Endothelial cell of umbilical vein (primary cell): ENCODE results near the gene PHKG2. TPM values are rescaled to one million over a fixed set of nuclear protein-coding genes. Genes with fewer than 3 reads are reported as not detected.
A peak's percentile ranks its signal among the peaks of the same experiment; 100 is the strongest.

Source experiments
- BruUV-seq: library from RNA; stranded (reverse); fragments of 400-500 nt; replicated peaks from 2 replicates; lab custom pipeline; 2021; lab: Mats Ljungman, UMichigan
- CTCF ChIA-PET: fragments of 300-600, 350-600 bp; sonication (Branson Sonifier 250); formaldehyde crosslinking; loops from one replicate; lab custom pipeline; 2021; ENCODE audit warnings: antibody characterized with exemption, inconsistent platforms; lab: Charles Lee
- POLR2A ChIA-PET: fragments of 300-600, 350-600 bp; sonication (Branson Sonifier 250); formaldehyde crosslinking; loops from one replicate; lab custom pipeline; 2021; ENCODE audit warnings: antibody characterized with exemption, inconsistent platforms; lab: Charles Lee
- DNase-seq: peaks from one replicate; pipeline ENCODE4 v3.0.0-alpha.2; 2011; ENCODE audit warnings: low read depth, low spot score
- FAIRE-seq: peaks from 2 replicates; lab custom pipeline; 2011; peaks lifted over from hg19 to GRCh38; lab: Jason Lieb, UNC
- H2AFZ ChIP-seq: 2 replicates; pipeline ENCODE4 v1.6.0; 2012; ENCODE audit warnings: low read depth, low read length, control low read depth, inconsistent platforms
- H3K27ac ChIP-seq: 2 replicates; pipeline ENCODE4 v1.5.1; 2011; ENCODE audit warnings: low read depth, mild to moderate bottlenecking, control low read depth, low read length, moderate library complexity; ENCODE audit not compliant: insufficient read depth
- H3K27me3 ChIP-seq, 2 experiments: 2 replicates each; pipeline versions ENCODE4 v1.6.0 to v1.6.1; 2011; ENCODE audit warnings: low read length in 2 of 2, mixed read lengths in 1 of 2; ENCODE audit not compliant: control insufficient read depth in 2 of 2, insufficient read depth in 2 of 2
- H3K36me3 ChIP-seq, 2 experiments: 2 replicates in 1 of 2; 3 replicates in 1 of 2; pipeline ENCODE4 v1.5.1; 2011; ENCODE audit warnings: low read length in 2 of 2, mild to moderate bottlenecking in 1 of 2, moderate library complexity in 1 of 2; ENCODE audit not compliant: control insufficient read depth in 2 of 2, insufficient read depth in 2 of 2; ENCODE audit errors: extremely low read depth in 1 of 2
- H3K4me1 ChIP-seq: 3 replicates; pipeline ENCODE4 v1.5.1; 2011; ENCODE audit warnings: mild to moderate bottlenecking, low read length; ENCODE audit not compliant: control insufficient read depth, insufficient read depth; ENCODE audit errors: extremely low read depth
- H3K4me2 ChIP-seq: 2 replicates; pipeline ENCODE4 v1.6.1; 2011; ENCODE audit warnings: low read length, control low read depth, mixed read lengths; ENCODE audit not compliant: insufficient read depth
- H3K4me3 ChIP-seq, 3 experiments: fragments of 200-600 bp in 1 of 3; sonication (generic), shearing (Covaris generic) in 1 of 3; replicated peaks in 1 of 3; 2 replicates each; pipeline ENCODE4 v1.5.1; 2011 to 2016; ENCODE audit warnings: control low read depth in 3 of 3, low read length in 3 of 3, mild to moderate bottlenecking in 2 of 3, inconsistent platforms in 1 of 3, low read depth in 1 of 3, moderate library complexity in 1 of 3; ENCODE audit not compliant: insufficient read depth in 1 of 3
- H3K79me2 ChIP-seq: 2 replicates; pipeline ENCODE4 v1.6.0; 2012; ENCODE audit warnings: low read length, inconsistent platforms; ENCODE audit not compliant: control insufficient read depth, insufficient read depth
- H3K9ac ChIP-seq: replicated peaks from 2 replicates; pipeline ENCODE3; 2011; ENCODE audit warnings: low read length, control low read depth; ENCODE audit not compliant: insufficient read depth; ENCODE audit errors: extremely low read depth
- H3K9me1 ChIP-seq: replicated peaks from 3 replicates; pipeline ENCODE4 v1.6.0; 2011; ENCODE audit warnings: mild to moderate bottlenecking, low read length; ENCODE audit not compliant: control insufficient read depth, insufficient read depth; ENCODE audit errors: extremely low read depth
- H3K9me3 ChIP-seq: replicated peaks from 2 replicates; pipeline ENCODE4 v1.5.1; 2012; ENCODE audit warnings: low read length, inconsistent platforms; ENCODE audit not compliant: control insufficient read depth, insufficient read depth
- H4K20me1 ChIP-seq: replicated peaks from 2 replicates; pipeline ENCODE3; 2011; ENCODE audit warnings: mild to moderate bottlenecking, low read length; ENCODE audit not compliant: control insufficient read depth, insufficient read depth; ENCODE audit errors: extremely low read depth
- CTCF ChIP-seq, 2 donors: IDR thresholded peaks; 1 replicate in 1 of 2; 2 replicates in 1 of 2; pipeline ENCODE4 v1.5.1; 2011; ENCODE audit warnings: low read length in 2 of 2, mild to moderate bottlenecking in 2 of 2, moderate library complexity in 2 of 2, control low read depth in 1 of 2, inconsistent platforms in 1 of 2, low read depth in 1 of 2; ENCODE audit not compliant: insufficient read depth in 1 of 2; ENCODE audit errors: extremely low read depth in 1 of 2
- EZH2 ChIP-seq: IDR thresholded peaks from 2 replicates; pipeline ENCODE4 v1.6.1; 2012; ENCODE audit warnings: borderline replicate concordance, low read depth, mild to moderate bottlenecking, moderate library complexity, low read length, inconsistent platforms; ENCODE audit not compliant: severe bottlenecking
- FOS ChIP-seq: IDR thresholded peaks from 2 replicates; pipeline ENCODE4 v1.6.1; 2011; ENCODE audit warnings: mild to moderate bottlenecking, low read length, moderate library complexity, borderline replicate concordance; ENCODE audit not compliant: insufficient read depth
- GATA2 ChIP-seq: IDR thresholded peaks from 2 replicates; pipeline ENCODE4 v1.7.0; 2011; ENCODE audit warnings: low read depth, mild to moderate bottlenecking, moderate library complexity, mixed read lengths, low read length; ENCODE audit not compliant: insufficient read length, insufficient read depth
- JUN ChIP-seq: IDR thresholded peaks from 2 replicates; pipeline ENCODE4 v1.6.1; 2011; ENCODE audit warnings: borderline replicate concordance, low read depth; ENCODE audit not compliant: insufficient read length, insufficient read depth
- MAX ChIP-seq: IDR thresholded peaks from 2 replicates; pipeline ENCODE4 v1.6.1; 2011; ENCODE audit not compliant: insufficient read depth, insufficient read length
- MYC ChIP-seq: IDR thresholded peaks from one replicate; pipeline ENCODE4 v1.6.1; 2011; ENCODE audit warnings: mild to moderate bottlenecking, low read depth, low read length
- POLR2A ChIP-seq: IDR thresholded peaks from 2 replicates; pipeline ENCODE4 v1.6.1; 2012; ENCODE audit warnings: low read depth, mild to moderate bottlenecking, control low read depth, low read length
- POLR2AphosphoS5 ChIP-seq: IDR thresholded peaks from 2 replicates; pipeline ENCODE4 v1.6.1; 2012; ENCODE audit warnings: low read depth, mild to moderate bottlenecking, control low read depth, low read length, moderate library complexity; ENCODE audit not compliant: insufficient read depth
- dilution Hi-C: fragments of 300-500 bp; cut with MboI; formaldehyde crosslinking; loops from one replicate; pipeline ENCODE4 v1.15.0; 2019; ENCODE audit warnings: low sequenced_read_pairs; ENCODE audit not compliant: extremely low pct_ligation_motif_present
- intact Hi-C: fragments of 100-400 bp; cut with micrococcal nuclease; formaldehyde crosslinking; loops from one replicate; pipeline ENCODE4 v1.10.0; 2022
- polyA plus RNA-seq, 4 experiments: library from polyadenylated mRNA; depleted of rRNA in 3 of 4; stranded (reverse) in 3 of 4; unstranded in 1 of 4; fragments of >200 nt; gene quantifications; 2 replicates each; pipeline versions ENCODE4 v1.2.1 to v1.2.3, GENCODE V29; 2011 to 2012; ENCODE audit warnings: missing spikeins in 1 of 4
- total RNA-seq: library from RNA; stranded (reverse); gene quantifications from 2 replicates; pipeline ENCODE4 v1.2.3, GENCODE V29; 2021

Gene PHKG2
- total and polyA plus RNA-seq, 2 donors (not counting 3 experiments of a cell fraction or from before 2014, with no cell fraction given) = 33.0 to 48.8 TPM

- H2AFZ ChIP-seq = no peak overlapping the region
- H3K9me3 ChIP-seq = no peaks in the 10 kb centered on the region
- peaks cover 0 to 20% of the 10 kb centered on the region in 2 experiments for H3K36me3 ChIP-seq
- POLR2A ChIA-PET = no interaction called here
- FAIRE-seq (no peak), DNase-seq (no peak)
- H3K4me2 ChIP-seq = no peak overlapping the region
- H3K27me3 ChIP-seq = no peaks in the 10 kb centered on the region
- H3K4me1 ChIP-seq = peaks cover 8% of the 10 kb centered on the region
- no peaks in the 10 kb centered on the region for H3K79me2 ChIP-seq
- no peak overlapping the region for H3K4me3 ChIP-seq
- no peak overlapping the region for H3K27ac ChIP-seq
- H3K9me1 ChIP-seq = no peaks in the 10 kb centered on the region
- TF ChIP-seq POLR2A = peak; percentile 28
- TF ChIP-seq EZH2 = no peak
- BruUV-seq = no TSS peak
- dilution Hi-C loops = no loop called here
- H3K9ac ChIP-seq = no peak overlapping the region
- intact Hi-C loops = no loop called here
- CTCF ChIA-PET = interaction anchor here (2.2 kb wide), 1 partner anchor 37 kb away, joined by 9 read pairs; no protein-coding TSS in a partner anchor
- H4K20me1 ChIP-seq = no peaks in the 10 kb centered on the region
Observed at GRCh38 chr16:30777591-30778297, 29.5 kb downstream of the PHKG2 start.

- Histone ChIP-seq H3K27ac (no peak overlapping the region), H3K27me3 (no peaks in the 10 kb centered on the region), H3K36me3 (peaks cover 0 to 23% of the 10 kb centered on the region in 2 experiments), H3K4me3 (no peak overlapping the region), H3K9me1 (no peaks in the 10 kb centered on the region), H3K4me2 (no peak overlapping the region), H3K79me2 (no peaks in the 10 kb centered on the region), H3K4me1 (peaks cover 8% of the 10 kb centered on the region), H3K9ac (no peak overlapping the region), H2AFZ (no peak overlapping the region), H4K20me1 (no peaks in the 10 kb centered on the region), H3K9me3 (no peaks in the 10 kb centered on the region)
- ChIA-PET POLR2A (no interaction called here), CTCF (interaction anchor here (2.2 kb wide), 1 partner anchor 36 kb away, joined by 9 read pairs; no protein-coding TSS in a partner anchor)
- BruUV-seq = no TSS peak
- no peak for TF ChIP-seq POLR2A
- TF ChIP-seq MAX = no peak
- no peak for TF ChIP-seq GATA2
- no peak for TF ChIP-seq MYC
- TF ChIP-seq EZH2 = no peak
- no peak for TF ChIP-seq POLR2AphosphoS5
- no peak for TF ChIP-seq JUN
- no peak for TF ChIP-seq FOS
- no peak for TF ChIP-seq CTCF (IDR thresholded peaks at IDR 0.05; ENCODE audit: extremely low read depth in 1 of 2, insufficient read depth in 1 of 2, low read depth in 1 of 2, low read length in 2 of 2)
- no peak for FAIRE-seq
- dilution Hi-C loops = no loop called here
- no peak for DNase-seq
- intact Hi-C loops = no loop called here
Observed at GRCh38 chr16:30778549-30779244, 30.5 kb downstream of the PHKG2 start.
